Suprapubic skin (tissue), 3 donors: Measurements from ENCODE around the gene RGS7.
"Not testable (repeated sequence)": the region's sequence is repeated elsewhere in the genome, so short reads cannot be mapped to it uniquely, and the experiment has no call there.

Experiments
- CTCF ChIP-seq, 2 donors: fragments of 200-600 bp in 1 of 2; fragments of 450-650 bp in 1 of 2; sonication (generic) in 1 of 2; IDR thresholded peaks; one replicate each; pipeline ENCODE4 v1.5.1; 2016 to 2019; ENCODE audit warnings: antibody characterized with exemption in 2 of 2, mild to moderate bottlenecking in 1 of 2, moderate library complexity in 1 of 2
- EP300 ChIP-seq: sonication (generic); formaldehyde crosslinking; IDR thresholded peaks from one replicate; pipeline ENCODE4 v1.6.1; 2017; ENCODE audit warnings: antibody characterized with exemption

DNA sequence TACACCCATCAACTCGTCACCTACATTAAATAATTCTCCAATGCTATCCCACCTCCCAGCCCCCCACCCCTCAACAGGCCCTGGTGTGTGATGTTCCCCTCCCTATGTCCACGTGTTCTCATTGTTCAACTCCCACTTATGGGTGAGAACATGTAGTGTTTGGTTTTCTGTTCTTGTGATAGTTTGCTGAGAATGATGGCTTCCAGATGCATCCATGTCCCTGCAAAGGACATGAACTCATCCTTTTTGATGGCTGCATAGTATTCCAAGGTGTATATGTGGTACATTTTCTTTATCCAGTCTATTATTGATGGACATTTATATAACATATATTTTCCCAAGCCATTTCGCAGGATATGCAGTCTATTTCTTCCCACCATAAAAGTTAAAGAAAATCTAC, 132.8 kb downstream of the RGS7 start:
- TF ChIP-seq EP300; CTCF (IDR thresholded peaks at IDR 0.05): not testable (repeated sequence)
